OCI-LY7 (cell line): Measurements from ENCODE around the gene SEZ6L2.

ENCODE experiments used
- EZH2phosphoT487 ChIP-seq: fragments of 200-600 bp; sonication (generic); IDR thresholded peaks from 2 replicates; pipeline ENCODE4 v1.6.1; 2018; ENCODE audit warnings: low read depth, borderline replicate concordance, mild to moderate bottlenecking, mixed run types, antibody characterized with exemption, low read length, moderate library complexity, mixed read lengths
- TF ChIP-seq, protein P1 (sequence below): fragments of 200-600 bp; sonication (generic); conservative IDR thresholded peaks from 2 replicates; pipeline ENCODE4 v1.5.1; 2014; ENCODE audit warnings: mild to moderate bottlenecking, antibody characterized with exemption, low read length, moderate library complexity, mixed read lengths

DNA sequence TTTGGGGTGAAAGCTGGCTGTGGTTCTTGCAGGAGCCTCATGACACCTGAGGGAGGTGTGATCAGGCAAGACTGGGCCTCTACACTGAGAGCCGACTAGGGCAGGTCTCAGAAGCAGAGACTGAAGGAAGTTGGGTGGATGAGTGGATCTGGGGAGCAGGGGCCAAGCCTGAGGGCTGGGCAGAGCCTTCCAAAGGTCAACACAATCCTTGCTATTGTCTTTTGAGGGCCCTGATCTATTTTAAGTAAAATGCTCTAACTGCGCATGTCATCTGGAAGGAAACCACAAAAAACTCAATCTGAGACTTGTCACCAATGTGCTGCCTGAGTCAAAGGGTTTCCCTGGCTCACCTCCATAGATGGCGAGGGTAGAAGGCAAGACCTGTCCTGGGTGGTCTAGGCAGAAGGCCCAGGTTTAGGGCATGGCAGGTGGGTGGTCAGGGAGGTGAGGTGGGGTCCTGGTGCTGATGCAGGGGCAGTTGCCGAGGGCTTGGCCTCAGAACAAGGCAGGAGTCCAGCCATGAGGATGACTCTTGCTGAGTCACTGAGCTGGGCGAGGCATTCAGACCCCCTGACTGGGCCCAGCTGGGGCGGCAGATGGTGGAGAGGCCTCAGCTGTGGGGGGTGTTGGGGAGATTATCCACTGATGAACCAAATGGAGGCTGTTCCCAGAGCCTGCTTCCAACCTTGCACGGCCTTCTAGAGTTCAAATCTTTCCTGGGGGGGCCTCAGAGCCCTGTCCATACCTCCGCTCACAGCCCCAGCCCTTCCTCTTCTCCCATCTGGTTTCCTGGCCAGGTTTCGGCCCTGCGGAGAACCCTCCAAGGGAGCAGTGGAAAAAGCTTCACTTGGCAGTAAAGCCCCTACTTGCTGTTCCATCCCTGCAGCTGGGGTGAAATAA, 74.0 kb downstream of the SEZ6L2 start:
- TF ChIP-seq, protein P1, sequence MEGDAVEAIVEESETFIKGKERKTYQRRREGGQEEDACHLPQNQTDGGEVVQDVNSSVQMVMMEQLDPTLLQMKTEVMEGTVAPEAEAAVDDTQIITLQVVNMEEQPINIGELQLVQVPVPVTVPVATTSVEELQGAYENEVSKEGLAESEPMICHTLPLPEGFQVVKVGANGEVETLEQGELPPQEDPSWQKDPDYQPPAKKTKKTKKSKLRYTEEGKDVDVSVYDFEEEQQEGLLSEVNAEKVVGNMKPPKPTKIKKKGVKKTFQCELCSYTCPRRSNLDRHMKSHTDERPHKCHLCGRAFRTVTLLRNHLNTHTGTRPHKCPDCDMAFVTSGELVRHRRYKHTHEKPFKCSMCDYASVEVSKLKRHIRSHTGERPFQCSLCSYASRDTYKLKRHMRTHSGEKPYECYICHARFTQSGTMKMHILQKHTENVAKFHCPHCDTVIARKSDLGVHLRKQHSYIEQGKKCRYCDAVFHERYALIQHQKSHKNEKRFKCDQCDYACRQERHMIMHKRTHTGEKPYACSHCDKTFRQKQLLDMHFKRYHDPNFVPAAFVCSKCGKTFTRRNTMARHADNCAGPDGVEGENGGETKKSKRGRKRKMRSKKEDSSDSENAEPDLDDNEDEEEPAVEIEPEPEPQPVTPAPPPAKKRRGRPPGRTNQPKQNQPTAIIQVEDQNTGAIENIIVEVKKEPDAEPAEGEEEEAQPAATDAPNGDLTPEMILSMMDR = no peak
- no peak for TF ChIP-seq EZH2phosphoT487
